T-helper 1 cell (primary cell): ENCODE measurements around the gene STX1A.

Source experiments
- DNase-seq, 5 donors: peaks; one replicate each; pipeline ENCODE4 v3.0.0-alpha.2; 2012 to 2020

Gene STX1A

GRCh38 chr7:73706126-73707044, 13.1 kb downstream of the STX1A start:
- DNase-seq, result peak in 1 of 5 donors; percentile 27

GRCh38 chr7:73705551-73705920, 13.9 kb downstream of the STX1A start:
- no peak for DNase-seq

- DNase-seq, result no peak
These were observed 14.6 kb downstream of the STX1A start for GRCh38 chr7:73704640-73705550.

GRCh38 chr7:73703757-73704639, 15.5 kb downstream of the STX1A start:
- peak in 3 of 5 donors; percentile 29 to 33 (median 31) for DNase-seq

- no peak for DNase-seq
These were observed 16.2 kb downstream of the STX1A start for GRCh38 chr7:73703225-73703624.

- no peak for DNase-seq
These were observed 16.8 kb downstream of the STX1A start for GRCh38 chr7:73702665-73703064.

- no peak for DNase-seq
These were observed 17.2 kb downstream of the STX1A start for GRCh38 chr7:73702226-73702625.

- DNase-seq, result peak in 1 of 5 donors; percentile 20
These were observed 18.0 kb downstream of the STX1A start for GRCh38 chr7:73701357-73701995.

- DNase-seq, result no peak
These were observed 18.8 kb downstream of the STX1A start for GRCh38 chr7:73700581-73701134.

GRCh38 chr7:73700069-73700423, 19.4 kb downstream of the STX1A start:
- no peak for DNase-seq

- DNase-seq, result no peak
These were observed 19.9 kb downstream of the STX1A start for GRCh38 chr7:73699370-73700068.

GRCh38 chr7:73698410-73698809, 21.1 kb downstream of the STX1A start:
- no peak for DNase-seq

GRCh38 chr7:73696372-73696771, 23.1 kb downstream of the STX1A start:
- DNase-seq, result no peak

- no peak for DNase-seq
These were observed 28.8 kb downstream of the STX1A start for GRCh38 chr7:73690646-73691045.

GRCh38 chr7:73688288-73688687, 31.2 kb downstream of the STX1A start:
- no peak for DNase-seq

GRCh38 chr7:73685311-73685710, 34.2 kb downstream of the STX1A start:
- DNase-seq, result no peak

GRCh38 chr7:73683788-73684693, 35.4 kb downstream of the STX1A start:
- DNase-seq, result no peak

GRCh38 chr7:73683056-73683787, 36.2 kb downstream of the STX1A start, which contains the start of the genes BUD23 and DNAJC30:
BUD23 (plus strand) TSS chr7:73683597; CDS start chr7:73683626, 29 bp downstream.
DNAJC30 (minus strand) TSS chr7:73683453; CDS start chr7:73683423, 30 bp downstream.
- peak; percentile 92 to 97 (median 95) for DNase-seq

GRCh38 chr7:73682745-73683055, 36.8 kb downstream of the STX1A start:
- DNase-seq, result no peak
